HCT116 (cell line): Measurements from ENCODE around the gene MLH3. TPM values are rescaled to one million over a fixed set of nuclear protein-coding genes. Genes with fewer than 3 reads are reported as not detected.

Experiments used
- ATAC-seq: fragments of 200-7000 bp; cut with Tn5 transposase; 2 replicates; pipeline ENCODE4 v1.9.1; 2020; ENCODE audit warnings: mild to moderate bottlenecking, moderate library complexity
- BruUV-seq: library from RNA; stranded (reverse); fragments of 400-500 nt; replicated peaks from 2 replicates; lab custom pipeline; 2021; lab: Mats Ljungman, UMichigan
- CTCF ChIA-PET: fragments of 300-600 bp; sonication (Branson Sonifier 250); formaldehyde crosslinking; loops from one replicate; lab custom pipeline; 2021; ENCODE audit warnings: antibody characterized with exemption; lab: Charles Lee
- POLR2A ChIA-PET: fragments of 300-600, 350-600 bp; sonication (Branson Sonifier 250); formaldehyde crosslinking; loops from one replicate; lab custom pipeline; 2021; ENCODE audit warnings: antibody characterized with exemption; lab: Charles Lee
- RAD21 ChIA-PET, 2 experiments: fragments of 300-600 bp; sonication (Branson Sonifier 250); formaldehyde crosslinking; loops; one replicate each; lab custom pipeline; 2023; ENCODE audit warnings: low total read pairs in 2 of 2; ENCODE audit not compliant: uncharacterized antibody in 2 of 2, unreplicated experiment in 2 of 2, low non-redundant PET in 1 of 2; lab: Charles Lee
- DNase-seq: peaks from one replicate; pipeline ENCODE4 v3.0.0-alpha.2; 2010; ENCODE audit warnings: low read depth, low spot score
- H2AFZ ChIP-seq: fragments of 200-600 bp; shearing (Covaris generic), sonication (generic); 2 replicates; pipeline ENCODE4 v1.6.1; 2017; ENCODE audit warnings: low read depth, mixed run types, mixed read lengths, antibody characterized with exemption, low read length; ENCODE audit not compliant: poor library complexity, severe bottlenecking
- H3K27ac ChIP-seq: 2 replicates; pipeline ENCODE4 v1.5.1; 2012; ENCODE audit warnings: low read depth, low read length
- H3K27me3 ChIP-seq: fragments of 200-600 bp; sonication (generic); 2 replicates; pipeline ENCODE4 v1.6.1; 2016; ENCODE audit warnings: mixed run types, low read length, mixed read lengths; ENCODE audit not compliant: insufficient read depth
- H3K36me3 ChIP-seq, 2 experiments: fragments of 200-500 bp in 1 of 2; fragments of 200-600 bp in 1 of 2; sonication (Bioruptor generic) in 1 of 2; sonication (generic) in 1 of 2; 2 replicates each; pipeline versions ENCODE4 v1.5.1 to v1.6.1; 2014 to 2016; ENCODE audit warnings: low read length in 2 of 2, inconsistent platforms in 1 of 2, mixed read lengths in 1 of 2, mixed run types in 1 of 2; ENCODE audit not compliant: insufficient read depth in 2 of 2, control insufficient read depth in 1 of 2
- H3K4me1 ChIP-seq, 2 experiments: fragments of 200-600 bp in 1 of 2; sonication (generic) in 1 of 2; 2 replicates each; pipeline versions ENCODE4 v1.5.1 to v1.6.1; 2012 to 2017; ENCODE audit warnings: low read length in 2 of 2, inconsistent platforms in 1 of 2, mild to moderate bottlenecking in 1 of 2, mixed read lengths in 1 of 2, mixed run types in 1 of 2, moderate library complexity in 1 of 2; ENCODE audit not compliant: insufficient read depth in 2 of 2, control insufficient read depth in 1 of 2
- H3K4me2 ChIP-seq: fragments of 200-600 bp; sonication (generic); 2 replicates; pipeline ENCODE4 v1.6.1; 2017; ENCODE audit warnings: mixed run types, low read length, mixed read lengths
- H3K4me3 ChIP-seq, 2 experiments: fragments of 200-600 bp in 1 of 2; sonication (generic) in 1 of 2; replicated peaks in 1 of 2; 2 replicates each; pipeline ENCODE4 v1.5.1; 2011 to 2016; ENCODE audit warnings: low read length in 2 of 2, control low read depth in 1 of 2, low read depth in 1 of 2, mild to moderate bottlenecking in 1 of 2, mixed read lengths in 1 of 2, mixed run types in 1 of 2
- H3K79me2 ChIP-seq: fragments of 200-600 bp; sonication (generic); 2 replicates; pipeline ENCODE4 v1.6.1; 2017; ENCODE audit warnings: mild to moderate bottlenecking, mixed run types, low read length, moderate library complexity, mixed read lengths; ENCODE audit not compliant: insufficient read depth
- H3K9ac ChIP-seq: fragments of 200-600 bp; sonication (generic); 2 replicates; pipeline ENCODE4 v1.6.1; 2016; ENCODE audit warnings: low read length, mixed read lengths
- H3K9me2 ChIP-seq: fragments of 200-600 bp; sonication (generic), shearing (Covaris generic); 2 replicates; pipeline ENCODE4 v1.6.1; 2017; ENCODE audit warnings: mixed run types, mild to moderate bottlenecking, moderate library complexity; ENCODE audit not compliant: insufficient read depth
- H3K9me3 ChIP-seq, 2 experiments: fragments of 200-500 bp in 1 of 2; fragments of 200-600 bp in 1 of 2; sonication (Bioruptor generic) in 1 of 2; sonication (generic) in 1 of 2; 2 replicates each; pipeline ENCODE4 v1.6.1; 2014 to 2017; ENCODE audit warnings: low read length in 2 of 2, mixed read lengths in 2 of 2, inconsistent platforms in 1 of 2, low read depth in 1 of 2, mild to moderate bottlenecking in 1 of 2, mixed run types in 1 of 2, moderate library complexity in 1 of 2; ENCODE audit not compliant: control insufficient read depth in 1 of 2, insufficient read depth in 1 of 2
- H4K20me1 ChIP-seq: fragments of 200-600 bp; sonication (generic), shearing (Covaris generic); 2 replicates; pipeline ENCODE4 v1.6.1; 2017; ENCODE audit warnings: mixed run types, mild to moderate bottlenecking, moderate library complexity; ENCODE audit not compliant: insufficient read depth
- ATF3 ChIP-seq: IDR thresholded peaks from 2 replicates; pipeline ENCODE4 v1.6.1; 2012
- CBX3 ChIP-seq: IDR thresholded peaks from 2 replicates; pipeline ENCODE4 v1.6.1; 2012; ENCODE audit warnings: low read depth
- CEBPB ChIP-seq: IDR thresholded peaks from 2 replicates; pipeline ENCODE4 v1.6.1; 2012; ENCODE audit warnings: low read depth
- EGR1 ChIP-seq: IDR thresholded peaks from 2 replicates; pipeline ENCODE4 v1.6.1; 2012; ENCODE audit warnings: low read depth
- ELF1 ChIP-seq: IDR thresholded peaks from 2 replicates; pipeline ENCODE4 v1.6.1; 2012; ENCODE audit warnings: low read depth, borderline replicate concordance
- EZH2 ChIP-seq: fragments of 200-600 bp; sonication (generic); IDR thresholded peaks from 2 replicates; pipeline ENCODE4 v1.6.1; 2017; ENCODE audit warnings: antibody characterized with exemption, mixed run types
- EZH2phosphoT487 ChIP-seq: fragments of 200-600 bp; IDR thresholded peaks from 2 replicates; pipeline ENCODE4 v1.6.1; 2018; ENCODE audit warnings: antibody characterized with exemption, borderline replicate concordance
- FOSL1 ChIP-seq: IDR thresholded peaks from 2 replicates; pipeline ENCODE4 v1.6.1; 2012; ENCODE audit warnings: low read depth
- JUND ChIP-seq: IDR thresholded peaks from 2 replicates; pipeline ENCODE4 v1.6.1; 2012
- MAX ChIP-seq: IDR thresholded peaks from 2 replicates; pipeline ENCODE4 v1.6.1; 2012
- POLR2AphosphoS5 ChIP-seq: IDR thresholded peaks from 2 replicates; pipeline ENCODE4 v1.6.1; 2011; ENCODE audit warnings: mild to moderate bottlenecking, low read depth, low read length, moderate library complexity
- RAD21 ChIP-seq: IDR thresholded peaks from 2 replicates; pipeline ENCODE4 v1.6.1; 2012; ENCODE audit warnings: low read depth, mild to moderate bottlenecking
- SIN3A ChIP-seq: IDR thresholded peaks from 2 replicates; pipeline ENCODE4 v1.6.1; 2012; ENCODE audit warnings: low read depth
- SP1 ChIP-seq: IDR thresholded peaks from 2 replicates; pipeline ENCODE4 v1.6.1; 2012; ENCODE audit warnings: low read depth
- SRF ChIP-seq: IDR thresholded peaks from 2 replicates; pipeline ENCODE4 v1.6.1; 2012; ENCODE audit warnings: low read depth
- TCF7L2 ChIP-seq: IDR thresholded peaks from 2 replicates; pipeline ENCODE4 v1.7.0; 2011; ENCODE audit warnings: borderline replicate concordance, inconsistent platforms; ENCODE audit not compliant: insufficient read depth, insufficient read length; ENCODE audit errors: extremely low read depth
- ZFX ChIP-seq: fragments of 450-650 bp; IDR thresholded peaks from 2 replicates; pipeline ENCODE4 v1.6.1; 2017
- ZNF274 ChIP-seq: fragments of 200-500 bp; sonication (Bioruptor generic); IDR thresholded peaks from 2 replicates; pipeline ENCODE4 v1.6.1; 2014; ENCODE audit warnings: mild to moderate bottlenecking, low read depth, low read length, inconsistent platforms
- intact Hi-C: fragments of 100-400 bp; cut with micrococcal nuclease; formaldehyde crosslinking; loops from 2 replicates; pipeline ENCODE4 v1.10.0; 2022
- total RNA-seq: library from RNA; stranded (reverse); gene quantifications from one replicate; pipeline ENCODE4 v1.2.1, GENCODE V29; 2021; ENCODE audit not compliant: unreplicated experiment
- TF ChIP-seq, protein P1 (sequence below), 3 experiments: fragments of 200-600 bp in 1 of 3; sonication (generic) in 1 of 3; IDR thresholded peaks in 2 of 3; conservative IDR thresholded peaks in 1 of 3; 2 replicates each; pipeline ENCODE4 v1.5.1; 2012 to 2017; ENCODE audit warnings: low read depth in 2 of 3, low read length in 2 of 3, antibody characterized with exemption in 1 of 3, borderline replicate concordance in 1 of 3, control low read depth in 1 of 3, mild to moderate bottlenecking in 1 of 3, mixed read lengths in 1 of 3, mixed run types in 1 of 3, moderate library complexity in 1 of 3; ENCODE audit not compliant: insufficient read depth in 1 of 3

Gene MLH3
- total RNA-seq, 1 experiment from 2014 or later, result 14.7 TPM

DNA sequence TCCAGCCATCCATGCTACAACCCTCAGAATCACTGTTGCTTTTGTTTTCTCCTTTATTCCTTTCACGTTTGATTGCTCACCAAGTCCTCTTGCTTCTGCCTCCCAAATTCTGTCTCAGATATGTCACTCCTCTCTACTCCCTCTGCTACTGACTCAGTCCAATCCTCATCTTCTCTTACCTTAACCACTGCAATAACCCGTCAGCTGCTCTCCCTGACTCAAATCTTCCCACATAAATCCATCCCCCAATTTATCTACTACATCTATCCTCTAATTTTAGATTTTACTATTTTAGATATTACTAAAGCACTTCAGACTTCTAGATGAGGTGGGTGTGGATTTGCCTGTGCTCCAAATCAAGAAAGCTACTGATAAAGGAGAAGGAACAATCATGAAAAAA is 25.4 kb downstream of the MLH3 start:
- H3K79me2 ChIP-seq, result no peaks in the 10 kb centered on the region
- no peak overlapping the region for H3K9ac ChIP-seq
- no peaks in the 10 kb centered on the region for H3K27me3 ChIP-seq
- no peak overlapping the region for H3K4me2 ChIP-seq
- POLR2A ChIA-PET, result no interaction called here
- H3K4me1 ChIP-seq, result no peaks in the 10 kb centered on the region
- H4K20me1 ChIP-seq, result no peaks in the 10 kb centered on the region
- H3K9me3 ChIP-seq, result no peaks in the 10 kb centered on the region
- H3K27ac ChIP-seq, result no peak overlapping the region
- no peak overlapping the region for H2AFZ ChIP-seq
- CTCF ChIA-PET, result no interaction called here
- no TSS peak for BruUV-seq
- RAD21 ChIA-PET, result no interaction called here
- TF ChIP-seq ATF3 (no peak), CBX3 (no peak), MAX (no peak), ZNF274 (no peak), POLR2AphosphoS5 (no peak), SIN3A (no peak), SRF (no peak), FOSL1 (no peak), TCF7L2 (no peak), JUND (no peak), EGR1 (no peak), SP1 (no peak), ELF1 (no peak)
- TF ChIP-seq, all 23 proteins: peak for 0
- Histone ChIP-seq H3K36me3 (peaks cover 5 to 13% of the 10 kb centered on the region in 2 experiments; a peak in 3 of 4 replicates), H3K9me2 (no peaks in the 10 kb centered on the region), H3K4me3 (no peak overlapping the region)
- DNase-seq (no peak), ATAC-seq (no peak)
- intact Hi-C loops, result no loop called here

DNA sequence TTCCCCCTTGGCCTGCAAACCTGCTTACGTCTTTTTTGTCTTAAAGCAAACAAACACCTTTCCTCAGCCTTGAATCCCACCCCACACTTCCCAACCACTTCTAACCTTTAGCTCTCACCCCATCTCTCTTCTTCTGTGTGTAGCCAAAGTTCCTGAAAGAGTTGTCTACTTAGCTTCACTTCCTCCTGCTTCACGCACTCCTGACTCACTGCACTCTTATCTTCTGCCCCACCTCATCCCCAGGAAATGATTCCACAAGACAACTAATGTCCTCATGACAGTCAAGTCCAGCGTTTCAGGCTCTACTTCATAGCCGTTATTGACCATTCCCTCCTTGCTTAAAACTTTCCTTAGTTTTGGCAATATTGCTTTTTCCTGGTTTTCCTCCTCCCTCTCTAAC is 26.2 kb downstream of the MLH3 start:
- BruUV-seq, result no TSS peak
- no peaks in the 10 kb centered on the region for H3K27me3 ChIP-seq
- H3K9ac ChIP-seq, result no peak overlapping the region
- no peak overlapping the region for H3K4me2 ChIP-seq
- H3K79me2 ChIP-seq, result no peaks in the 10 kb centered on the region
- H3K9me2 ChIP-seq, result no peaks in the 10 kb centered on the region
- H4K20me1 ChIP-seq, result no peaks in the 10 kb centered on the region
- CTCF ChIA-PET, result no interaction called here
- intact Hi-C loops, result no loop called here
- H2AFZ ChIP-seq, result no peak overlapping the region
- H3K9me3 ChIP-seq, result no peaks in the 10 kb centered on the region
- no peak for ATAC-seq
- RAD21 ChIA-PET, result no interaction called here
- H3K27ac ChIP-seq, result no peak overlapping the region
- H3K4me3 ChIP-seq, result no peak overlapping the region
- H3K4me1 ChIP-seq, result no peaks in the 10 kb centered on the region
- peaks cover 5 to 9% of the 10 kb centered on the region in 2 experiments; a peak in 3 of 4 replicates for H3K36me3 ChIP-seq
- POLR2A ChIA-PET, result no interaction called here
- no peak for DNase-seq
- TF ChIP-seq, protein P1, sequence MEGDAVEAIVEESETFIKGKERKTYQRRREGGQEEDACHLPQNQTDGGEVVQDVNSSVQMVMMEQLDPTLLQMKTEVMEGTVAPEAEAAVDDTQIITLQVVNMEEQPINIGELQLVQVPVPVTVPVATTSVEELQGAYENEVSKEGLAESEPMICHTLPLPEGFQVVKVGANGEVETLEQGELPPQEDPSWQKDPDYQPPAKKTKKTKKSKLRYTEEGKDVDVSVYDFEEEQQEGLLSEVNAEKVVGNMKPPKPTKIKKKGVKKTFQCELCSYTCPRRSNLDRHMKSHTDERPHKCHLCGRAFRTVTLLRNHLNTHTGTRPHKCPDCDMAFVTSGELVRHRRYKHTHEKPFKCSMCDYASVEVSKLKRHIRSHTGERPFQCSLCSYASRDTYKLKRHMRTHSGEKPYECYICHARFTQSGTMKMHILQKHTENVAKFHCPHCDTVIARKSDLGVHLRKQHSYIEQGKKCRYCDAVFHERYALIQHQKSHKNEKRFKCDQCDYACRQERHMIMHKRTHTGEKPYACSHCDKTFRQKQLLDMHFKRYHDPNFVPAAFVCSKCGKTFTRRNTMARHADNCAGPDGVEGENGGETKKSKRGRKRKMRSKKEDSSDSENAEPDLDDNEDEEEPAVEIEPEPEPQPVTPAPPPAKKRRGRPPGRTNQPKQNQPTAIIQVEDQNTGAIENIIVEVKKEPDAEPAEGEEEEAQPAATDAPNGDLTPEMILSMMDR (IDR thresholded peaks at IDR 0.05 in 2 of 3, conservative IDR thresholded peaks at IDR 0.05 in 1 of 3; ENCODE audit: borderline replicate concordance in 1 of 3, insufficient read depth in 1 of 3, low read depth in 2 of 3, low read length in 2 of 3), result no peak
- TF ChIP-seq ZFX (no peak), SIN3A (no peak), CBX3 (no peak), CEBPB (no peak), RAD21 (no peak), TCF7L2 (no peak), EZH2 (no peak), EZH2phosphoT487 (no peak), JUND (no peak)
